Activated T-cell treated with anti-CD3 and anti-CD28 coated beads, Interleukin-2, amount 50 U/mL, for 4 hours (primary cell): Measurements from ENCODE around the gene G6PD. TPM values are rescaled to one million over a fixed set of nuclear protein-coding genes. Genes with fewer than 3 reads are reported as not detected.
"Not testable (repeated sequence)": the region's sequence is repeated elsewhere in the genome, so short reads cannot be mapped to it uniquely, and the experiment has no call there.

Experiments
- ATAC-seq, 2 donors: fragments of 200-7000 bp; cut with Tn5 transposase; one replicate each; pipeline ENCODE4 v1.10.0; 2021
- DNase-seq: peaks from one replicate; pipeline ENCODE4 v3.0.0-alpha.2; 2020
- H3K27me3 Mint-ChIP-seq: one replicate; pipeline ENCODE4 v1.8.0; 2021; ENCODE audit warnings: low read depth, mixed read lengths
- H3K36me3 Mint-ChIP-seq: one replicate; pipeline ENCODE4 v1.8.0; 2022; ENCODE audit warnings: mixed read lengths; ENCODE audit not compliant: insufficient read depth
- H3K4me1 Mint-ChIP-seq: one replicate; pipeline ENCODE4 v1.8.0; 2021; ENCODE audit warnings: low read depth, mixed read lengths
- H3K4me3 Mint-ChIP-seq: one replicate; pipeline ENCODE4 v1.8.0; 2021; ENCODE audit warnings: mild to moderate bottlenecking, moderate library complexity, mixed read lengths
- H3K9me3 Mint-ChIP-seq: one replicate; pipeline ENCODE4 v1.8.0; 2021; ENCODE audit warnings: mixed read lengths
- total RNA-seq, 3 donors: library from RNA; stranded (reverse); gene quantifications; one replicate each; pipeline ENCODE4 v1.2.1, GENCODE V29; 2021

The G6PD gene
- 100 to 1,000 TPM; 101 to 105 (median 102) TPM for total RNA-seq

- DNase-seq: peak; percentile 73
- peak; percentile 69 to 74 for ATAC-seq
- Mint-ChIP-seq H3K4me1 (peaks cover 50% of the 10 kb centered on the region), H3K27me3 (no peaks in the 10 kb centered on the region), H3K4me3 (peak within 1 kb of the TSS; percentile 99), H3K36me3 (peaks cover 23% of the 10 kb centered on the region), H3K9me3 (no peaks in the 10 kb centered on the region)
Measured at GRCh38 chrX:154546354-154547244, at the start of gene G6PD. Gene G6PD, minus strand, starts transcription at chrX:154546846. Its CDS starts 691 bp downstream, at chrX:154546155.

GRCh38 chrX:154595559-154596249 lies 49.1 kb upstream of the G6PD start:
- Mint-ChIP-seq H3K27me3 (peaks cover 5% of the 10 kb centered on the region), H3K9me3 (no peaks in the 10 kb centered on the region), H3K4me1 (no peaks in the 10 kb centered on the region), H3K4me3 (no peak overlapping the region), H3K36me3 (no peaks in the 10 kb centered on the region)
- DNase-seq (no peak), ATAC-seq (no peak)

- Mint-ChIP-seq H3K27me3 (peaks cover 2% of the 10 kb centered on the region), H3K4me1 (no peaks in the 10 kb centered on the region), H3K36me3 (no peaks in the 10 kb centered on the region), H3K9me3 (no peaks in the 10 kb centered on the region), H3K4me3 (no peak overlapping the region)
- ATAC-seq (no peak), DNase-seq (no peak)
Measured at GRCh38 chrX:154594491-154594890, 47.8 kb upstream of the G6PD start.

- peaks cover 2% of the 10 kb centered on the region for H3K27me3 Mint-ChIP-seq
- DNase-seq: no peak
- no peaks in the 10 kb centered on the region for H3K36me3 Mint-ChIP-seq
- no peaks in the 10 kb centered on the region for H3K9me3 Mint-ChIP-seq
- no peaks in the 10 kb centered on the region for H3K4me1 Mint-ChIP-seq
- H3K4me3 Mint-ChIP-seq: no peak overlapping the region
- no peak for ATAC-seq
Measured at GRCh38 chrX:154593201-154593600, 46.6 kb upstream of the G6PD start.

- Mint-ChIP-seq H3K36me3 (no peaks in the 10 kb centered on the region), H3K9me3 (no peaks in the 10 kb centered on the region), H3K4me1 (no peaks in the 10 kb centered on the region), H3K27me3 (peaks cover 2% of the 10 kb centered on the region), H3K4me3 (no peak overlapping the region)
- ATAC-seq (no peak), DNase-seq (no peak)
Measured at GRCh38 chrX:154592505-154592904, 45.9 kb upstream of the G6PD start.

GRCh38 chrX:154590415-154590814 lies 43.8 kb upstream of the G6PD start:
- not testable (repeated sequence) for ATAC-seq, H3K27me3 Mint-ChIP-seq, DNase-seq, H3K4me1 Mint-ChIP-seq, H3K9me3 Mint-ChIP-seq, H3K36me3 Mint-ChIP-seq, H3K4me3 Mint-ChIP-seq

GRCh38 chrX:154584585-154585183 lies 38.0 kb upstream of the G6PD start, which contains the start of gene CTAG1A:
Gene CTAG1A, plus strand, starts transcription at chrX:154585133. Its CDS starts 74 bp downstream, at chrX:154585207.
- not testable (repeated sequence) for H3K4me3 Mint-ChIP-seq, H3K36me3 Mint-ChIP-seq, ATAC-seq, DNase-seq, H3K4me1 Mint-ChIP-seq, H3K27me3 Mint-ChIP-seq, H3K9me3 Mint-ChIP-seq

GRCh38 chrX:154582994-154583393 lies 36.3 kb upstream of the G6PD start:
- not testable (repeated sequence) for H3K4me3 Mint-ChIP-seq, H3K4me1 Mint-ChIP-seq, H3K36me3 Mint-ChIP-seq, ATAC-seq, H3K9me3 Mint-ChIP-seq, DNase-seq, H3K27me3 Mint-ChIP-seq

- not testable (repeated sequence) for H3K4me1 Mint-ChIP-seq, H3K9me3 Mint-ChIP-seq, DNase-seq, H3K36me3 Mint-ChIP-seq, H3K4me3 Mint-ChIP-seq, H3K27me3 Mint-ChIP-seq
- ATAC-seq: peak; percentile 51 to 56
Measured at GRCh38 chrX:154575076-154575475, 28.4 kb upstream of the G6PD start.

- H3K27me3 Mint-ChIP-seq, ATAC-seq, DNase-seq, H3K4me1 Mint-ChIP-seq, H3K36me3 Mint-ChIP-seq, H3K9me3 Mint-ChIP-seq, H3K4me3 Mint-ChIP-seq: not testable (repeated sequence)
Measured at GRCh38 chrX:154573061-154573460, 26.4 kb upstream of the G6PD start.

GRCh38 chrX:154570361-154570760 lies 23.7 kb upstream of the G6PD start:
- not testable (repeated sequence) for H3K9me3 Mint-ChIP-seq, H3K27me3 Mint-ChIP-seq, DNase-seq, ATAC-seq, H3K36me3 Mint-ChIP-seq, H3K4me1 Mint-ChIP-seq, H3K4me3 Mint-ChIP-seq

GRCh38 chrX:154562295-154562694 lies 15.6 kb upstream of the G6PD start:
- ATAC-seq, DNase-seq, H3K27me3 Mint-ChIP-seq, H3K4me3 Mint-ChIP-seq, H3K9me3 Mint-ChIP-seq, H3K36me3 Mint-ChIP-seq, H3K4me1 Mint-ChIP-seq: not testable (repeated sequence)

GRCh38 chrX:154560326-154560725 lies 13.7 kb upstream of the G6PD start:
- not testable (repeated sequence) for DNase-seq, H3K9me3 Mint-ChIP-seq, H3K27me3 Mint-ChIP-seq, H3K36me3 Mint-ChIP-seq, H3K4me3 Mint-ChIP-seq, H3K4me1 Mint-ChIP-seq, ATAC-seq

- H3K9me3 Mint-ChIP-seq, H3K27me3 Mint-ChIP-seq, H3K4me1 Mint-ChIP-seq, H3K4me3 Mint-ChIP-seq, H3K36me3 Mint-ChIP-seq, ATAC-seq, DNase-seq: not testable (repeated sequence)
Measured at GRCh38 chrX:154558896-154559295, 12.2 kb upstream of the G6PD start.
